NCI-H146 treated with DMSO at 0.1 percent for 48 hours (cell line): ENCODE measurements around the gene C12orf57.

Experiments used
- DNase-seq: peaks from one replicate; lab custom pipeline; 2025; ENCODE audit not compliant: unreplicated experiment; lab: John Stamatoyannopoulos, UW

The C12orf57 gene

DNA sequence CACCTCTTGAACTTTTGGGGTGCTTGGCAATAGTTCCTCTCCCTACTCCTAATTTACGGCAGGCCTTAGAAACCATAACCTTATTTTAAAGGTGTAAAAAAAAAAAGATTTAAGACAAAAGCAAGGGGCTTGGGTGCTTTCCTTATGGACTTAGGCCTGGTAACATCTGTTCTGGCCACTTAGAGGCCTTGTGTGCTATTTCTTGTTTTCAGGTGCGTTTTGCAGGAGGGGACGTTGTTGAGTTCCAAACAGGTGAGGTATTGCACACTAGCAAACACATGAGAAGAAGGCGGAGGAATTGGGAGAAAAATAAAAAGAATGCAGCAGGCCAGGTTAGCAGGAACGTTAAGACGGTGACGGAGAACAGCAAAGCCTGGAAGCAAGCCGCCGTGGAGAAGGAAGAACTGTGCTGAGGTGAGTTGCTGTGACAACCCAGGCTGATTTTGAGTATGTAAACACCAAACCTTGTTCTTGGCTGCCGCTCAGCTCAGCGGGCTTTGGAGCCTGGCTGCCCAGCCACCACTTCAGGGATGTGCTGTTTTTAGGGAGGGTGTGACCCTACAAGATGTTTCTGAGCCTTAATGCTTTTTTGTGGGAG lies 44.2 kb downstream of the C12orf57 start:
- no peak for DNase-seq
